ENCODE data around the gene SSUH2.

Gene SSUH2

GRCh38 chr3:8646313-8646938 lies 1.8 kb upstream of the SSUH2 start:
- no peak overlapping the region for H3K27ac ChIP-seq (replicated peaks)
- DNase-seq (ENCODE audit: low read depth in 1 of 2, low spot score in 1 of 2): no peak
- TF ChIP-seq REST (IDR thresholded peaks at IDR 0.05; ENCODE audit: insufficient replicate concordance, low read depth) (no peak), SPI1 (IDR thresholded peaks at IDR 0.05; ENCODE audit: borderline replicate concordance, low read depth) (no peak), CTCF (IDR thresholded peaks at IDR 0.05; ENCODE audit: insufficient read depth, low read length) (no peak), POLR2AphosphoS5 (IDR thresholded peaks at IDR 0.05; ENCODE audit: low read depth) (no peak), GABPA (IDR thresholded peaks at IDR 0.05; ENCODE audit: low read depth) (no peak)
- H3K27me3 ChIP-seq (ENCODE audit: insufficient read depth, poor library complexity, severe bottlenecking): peaks cover 3% of the 10 kb centered on the region
- no peak overlapping the region for H3K4me3 ChIP-seq (replicated peaks; ENCODE audit: insufficient read depth, low read length)

- TF ChIP-seq SPI1 (IDR thresholded peaks at IDR 0.05; ENCODE audit: borderline replicate concordance, low read depth) (no peak), REST (IDR thresholded peaks at IDR 0.05; ENCODE audit: insufficient replicate concordance, low read depth) (no peak), CTCF (IDR thresholded peaks at IDR 0.05; ENCODE audit: insufficient read depth, low read length) (no peak)
- no peak for DNase-seq (ENCODE audit: low read depth in 1 of 2, low spot score in 1 of 2)
- H3K27ac ChIP-seq (replicated peaks): no peak overlapping the region
- H3K27me3 ChIP-seq (ENCODE audit: insufficient read depth, poor library complexity, severe bottlenecking): peaks cover 3% of the 10 kb centered on the region
- no peak overlapping the region for H3K4me3 ChIP-seq (replicated peaks; ENCODE audit: insufficient read depth, low read length)
Observed at GRCh38 chr3:8645712-8646111, 1.1 kb upstream of the SSUH2 start.

GRCh38 chr3:8643693-8644365 lies 769 bp downstream of the SSUH2 start:
- DNase-seq (ENCODE audit: low read depth in 1 of 2, low spot score in 1 of 2): no peak
- Histone ChIP-seq H3K27ac (replicated peaks) (no peak overlapping the region), H3K4me3 (replicated peaks; ENCODE audit: insufficient read depth, low read length) (no peak overlapping the region), H3K27me3 (ENCODE audit: insufficient read depth, poor library complexity, severe bottlenecking) (peaks cover 3% of the 10 kb centered on the region)
- TF ChIP-seq POLR2AphosphoS5 (IDR thresholded peaks at IDR 0.05; ENCODE audit: low read depth): no peak
- no peak for TF ChIP-seq GABPA (IDR thresholded peaks at IDR 0.05; ENCODE audit: low read depth)
- no peak for TF ChIP-seq SPI1 (IDR thresholded peaks at IDR 0.05; ENCODE audit: borderline replicate concordance, low read depth)
- TF ChIP-seq REST (IDR thresholded peaks at IDR 0.05; ENCODE audit: insufficient replicate concordance, low read depth): no peak
- TF ChIP-seq CTCF (IDR thresholded peaks at IDR 0.05; ENCODE audit: insufficient read depth, low read length): no peak

All from HL-60 (cell line).